ENCODE results near the gene DPP4. TPM values are rescaled to one million over a fixed set of nuclear protein-coding genes. Genes with fewer than 3 reads are reported as not detected.

The DPP4 gene
- total RNA-seq, 1 experiment from 2014 or later, result 0.80 TPM

GRCh38 chr2:162115076-162115475, 41.1 kb upstream of the DPP4 start:
- TF ChIP-seq EZH2 (IDR thresholded peaks at IDR 0.05; ENCODE audit: borderline replicate concordance, low read depth, low read length, poor library complexity, severe bottlenecking), result no peak
- no peak for TF ChIP-seq CTCF (conservative IDR thresholded peaks at IDR 0.05; ENCODE audit: low read depth, low read length)
- POLR2A ChIA-PET (ENCODE audit: low non-redundant PET), result no interaction called here
- BruUV-seq (replicated peaks), result no TSS peak
- H3K4me1 ChIP-seq (ENCODE audit: insufficient read depth, low read length, poor library complexity, severe bottlenecking), result no peaks in the 10 kb centered on the region
- no peaks in the 10 kb centered on the region for H3K36me3 ChIP-seq (ENCODE audit: insufficient read depth, low read length, poor library complexity, severe bottlenecking)
- intact Hi-C loops (cut with micrococcal nuclease; ENCODE audit: unreplicated experiment), result no loop called here
- H3K27ac ChIP-seq (ENCODE audit: low read depth, low read length, poor library complexity, severe bottlenecking), result no peak overlapping the region
- CTCF ChIA-PET, result no interaction called here
- H3K27me3 ChIP-seq (replicated peaks; ENCODE audit: insufficient read depth, low read depth, low read length, poor library complexity), result no peaks in the 10 kb centered on the region
- no peak for DNase-seq (ENCODE audit: low spot score)
- H3K4me3 ChIP-seq (ENCODE audit: low read depth, low read length, poor library complexity, severe bottlenecking), result no peak overlapping the region
- no peaks in the 10 kb centered on the region for H3K9me3 ChIP-seq (ENCODE audit: low read depth, low read length, poor library complexity, severe bottlenecking)

GRCh38 chr2:162114271-162114670, 40.3 kb upstream of the DPP4 start:
- TF ChIP-seq EZH2 (IDR thresholded peaks at IDR 0.05; ENCODE audit: borderline replicate concordance, low read depth, low read length, poor library complexity, severe bottlenecking) (no peak), CTCF (conservative IDR thresholded peaks at IDR 0.05; ENCODE audit: low read depth, low read length) (no peak)
- H3K27ac ChIP-seq (ENCODE audit: low read depth, low read length, poor library complexity, severe bottlenecking), result no peak overlapping the region
- CTCF ChIA-PET, result no interaction called here

GRCh38 chr2:162113776-162114168, 39.8 kb upstream of the DPP4 start:
- intact Hi-C loops (cut with micrococcal nuclease; ENCODE audit: unreplicated experiment), result no loop called here
- TF ChIP-seq CTCF (conservative IDR thresholded peaks at IDR 0.05; ENCODE audit: low read depth, low read length), result no peak
- no peak for TF ChIP-seq EZH2 (IDR thresholded peaks at IDR 0.05; ENCODE audit: borderline replicate concordance, low read depth, low read length, poor library complexity, severe bottlenecking)
- H3K9me3 ChIP-seq (ENCODE audit: low read depth, low read length, poor library complexity, severe bottlenecking), result no peaks in the 10 kb centered on the region
- CTCF ChIA-PET, result no interaction called here
- no peak overlapping the region for H3K27ac ChIP-seq (ENCODE audit: low read depth, low read length, poor library complexity, severe bottlenecking)
- DNase-seq (ENCODE audit: low spot score), result no peak
- no peaks in the 10 kb centered on the region for H3K27me3 ChIP-seq (replicated peaks; ENCODE audit: insufficient read depth, low read depth, low read length, poor library complexity)
- no peaks in the 10 kb centered on the region for H3K36me3 ChIP-seq (ENCODE audit: insufficient read depth, low read length, poor library complexity, severe bottlenecking)
- POLR2A ChIA-PET (ENCODE audit: low non-redundant PET), result no interaction called here
- BruUV-seq (replicated peaks), result no TSS peak
- H3K4me3 ChIP-seq (ENCODE audit: low read depth, low read length, poor library complexity, severe bottlenecking), result no peak overlapping the region
- H3K4me1 ChIP-seq (ENCODE audit: insufficient read depth, low read length, poor library complexity, severe bottlenecking), result no peaks in the 10 kb centered on the region

More at GRCh38 chr2:162114271-162114670, 40.3 kb upstream of the DPP4 start:
- H3K27me3 ChIP-seq (replicated peaks; ENCODE audit: insufficient read depth, low read depth, low read length, poor library complexity), result no peaks in the 10 kb centered on the region
- POLR2A ChIA-PET (ENCODE audit: low non-redundant PET), result no interaction called here
- H3K36me3 ChIP-seq (ENCODE audit: insufficient read depth, low read length, poor library complexity, severe bottlenecking), result no peaks in the 10 kb centered on the region
- no peaks in the 10 kb centered on the region for H3K9me3 ChIP-seq (ENCODE audit: low read depth, low read length, poor library complexity, severe bottlenecking)
- intact Hi-C loops (cut with micrococcal nuclease; ENCODE audit: unreplicated experiment), result no loop called here
- BruUV-seq (replicated peaks), result no TSS peak
- no peak overlapping the region for H3K4me3 ChIP-seq (ENCODE audit: low read depth, low read length, poor library complexity, severe bottlenecking)
- no peaks in the 10 kb centered on the region for H3K4me1 ChIP-seq (ENCODE audit: insufficient read depth, low read length, poor library complexity, severe bottlenecking)
- DNase-seq (ENCODE audit: low spot score), result no peak

All from A673 (cell line).